ENCODE measurements around the gene TSPAN12. TPM values are rescaled to one million over a fixed set of nuclear protein-coding genes. Genes with fewer than 3 reads are reported as not detected.

TSPAN12 gene
- total RNA-seq, 1 donor from 2014 or later = 16.3 TPM

DNA sequence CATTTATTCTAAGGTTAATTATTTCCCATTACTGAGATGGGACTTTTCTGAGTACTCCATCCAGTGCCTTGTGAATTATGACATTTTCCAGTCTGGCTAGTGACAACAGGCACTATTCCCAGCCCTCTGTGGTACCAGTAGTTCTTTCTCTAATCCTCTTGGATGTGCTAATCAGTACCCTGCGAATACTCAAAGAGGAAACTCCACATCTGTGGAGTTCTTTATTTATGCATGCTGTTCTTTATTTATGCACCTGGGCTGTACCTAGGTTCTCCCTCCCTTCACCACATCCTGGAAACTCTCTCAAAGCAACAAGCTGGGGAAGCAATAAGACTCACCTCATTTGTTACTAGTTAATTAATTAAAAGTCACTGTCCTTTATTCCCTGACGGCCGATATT is 83.5 kb downstream of the TSPAN12 start:
- DNase-seq (ENCODE audit: extremely low spot score, unreplicated experiment) = no peak
- Mint-ChIP-seq H3K4me1 (ENCODE audit: unreplicated experiment) (no peaks in the 10 kb centered on the region), H3K27me3 (no peaks in the 10 kb centered on the region), H3K9me3 (no peaks in the 10 kb centered on the region), H3K36me3 (no peaks in the 10 kb centered on the region), H3K27ac (no peak overlapping the region), H3K4me3 (no peak overlapping the region)
- TF ChIP-seq, protein P1, sequence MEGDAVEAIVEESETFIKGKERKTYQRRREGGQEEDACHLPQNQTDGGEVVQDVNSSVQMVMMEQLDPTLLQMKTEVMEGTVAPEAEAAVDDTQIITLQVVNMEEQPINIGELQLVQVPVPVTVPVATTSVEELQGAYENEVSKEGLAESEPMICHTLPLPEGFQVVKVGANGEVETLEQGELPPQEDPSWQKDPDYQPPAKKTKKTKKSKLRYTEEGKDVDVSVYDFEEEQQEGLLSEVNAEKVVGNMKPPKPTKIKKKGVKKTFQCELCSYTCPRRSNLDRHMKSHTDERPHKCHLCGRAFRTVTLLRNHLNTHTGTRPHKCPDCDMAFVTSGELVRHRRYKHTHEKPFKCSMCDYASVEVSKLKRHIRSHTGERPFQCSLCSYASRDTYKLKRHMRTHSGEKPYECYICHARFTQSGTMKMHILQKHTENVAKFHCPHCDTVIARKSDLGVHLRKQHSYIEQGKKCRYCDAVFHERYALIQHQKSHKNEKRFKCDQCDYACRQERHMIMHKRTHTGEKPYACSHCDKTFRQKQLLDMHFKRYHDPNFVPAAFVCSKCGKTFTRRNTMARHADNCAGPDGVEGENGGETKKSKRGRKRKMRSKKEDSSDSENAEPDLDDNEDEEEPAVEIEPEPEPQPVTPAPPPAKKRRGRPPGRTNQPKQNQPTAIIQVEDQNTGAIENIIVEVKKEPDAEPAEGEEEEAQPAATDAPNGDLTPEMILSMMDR (conservative IDR thresholded peaks at IDR 0.05) = no peak

DNA sequence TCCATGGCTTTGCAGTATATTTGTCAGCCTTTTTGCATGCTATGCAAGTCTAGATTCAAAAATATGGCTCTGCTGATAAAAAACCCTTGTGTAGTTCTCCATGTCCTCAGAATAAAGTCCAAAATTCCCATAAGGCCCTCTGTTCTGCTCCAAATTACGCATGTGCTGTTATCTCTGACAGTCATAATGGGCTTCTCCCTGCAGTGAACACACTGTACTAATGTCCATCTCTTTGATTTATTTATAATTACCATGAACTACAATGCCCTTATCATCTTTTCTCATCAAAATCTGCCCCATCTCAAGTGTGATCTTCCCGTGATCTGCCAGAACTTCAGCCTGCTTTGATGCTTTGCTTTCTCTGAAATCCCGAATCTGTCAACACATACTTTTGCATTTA is 87.7 kb downstream of the TSPAN12 start:
- H3K9me3 Mint-ChIP-seq = no peaks in the 10 kb centered on the region
- H3K27ac Mint-ChIP-seq = no peak overlapping the region
- DNase-seq (ENCODE audit: extremely low spot score, unreplicated experiment) = no peak
- no peaks in the 10 kb centered on the region for H3K27me3 Mint-ChIP-seq
- H3K4me3 Mint-ChIP-seq = no peak overlapping the region
- H3K36me3 Mint-ChIP-seq = no peaks in the 10 kb centered on the region
- TF ChIP-seq, protein P1 (conservative IDR thresholded peaks at IDR 0.05) = no peak
- no peaks in the 10 kb centered on the region for H3K4me1 Mint-ChIP-seq (ENCODE audit: unreplicated experiment)

DNA sequence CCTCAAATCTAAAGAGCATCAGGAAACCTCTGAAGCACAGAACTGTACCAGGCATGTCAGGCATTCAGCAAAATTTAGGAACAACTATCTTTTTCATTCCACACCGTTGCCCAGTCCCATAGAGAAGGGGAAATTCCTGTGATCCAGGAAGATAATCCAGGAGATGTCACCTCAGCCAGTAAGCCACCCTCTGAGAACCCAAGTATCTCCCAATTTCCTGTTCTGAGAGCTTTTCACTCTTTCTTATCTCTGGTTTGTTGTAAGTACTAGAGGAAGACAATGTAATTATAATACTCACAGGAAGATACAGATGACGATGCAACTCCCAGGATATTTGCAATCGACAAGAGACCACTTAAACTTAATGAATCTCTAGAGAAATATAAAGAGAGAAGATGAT is 97.1 kb downstream of the TSPAN12 start:
- TF ChIP-seq, protein P1 (conservative IDR thresholded peaks at IDR 0.05) = no peak
- H3K9me3 Mint-ChIP-seq = no peaks in the 10 kb centered on the region
- DNase-seq (ENCODE audit: extremely low spot score, unreplicated experiment) = no peak
- H3K4me1 Mint-ChIP-seq (ENCODE audit: unreplicated experiment) = no peaks in the 10 kb centered on the region
- H3K27me3 Mint-ChIP-seq = no peaks in the 10 kb centered on the region
- no peak overlapping the region for H3K27ac Mint-ChIP-seq
- no peak overlapping the region for H3K4me3 Mint-ChIP-seq
- no peaks in the 10 kb centered on the region for H3K36me3 Mint-ChIP-seq

DNA sequence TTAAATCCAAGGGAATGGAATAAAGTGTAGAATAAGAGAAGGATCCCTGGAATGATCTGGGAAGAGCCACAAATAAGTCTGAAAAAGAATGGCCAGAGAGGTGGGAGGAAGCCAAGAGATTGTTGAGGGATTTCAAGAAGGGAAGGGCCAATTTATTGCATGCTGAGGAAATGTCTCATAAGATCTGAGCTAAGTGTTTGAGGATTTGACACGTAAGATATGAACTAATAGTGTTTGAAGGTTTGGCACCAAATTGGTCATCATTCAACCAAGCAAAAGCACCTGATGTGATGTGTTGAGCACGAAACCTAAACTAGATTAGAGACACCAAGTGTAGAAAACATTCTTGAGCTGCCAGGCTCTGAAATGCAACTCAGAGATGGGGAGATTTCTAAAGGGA is 97.9 kb downstream of the TSPAN12 start:
- no peaks in the 10 kb centered on the region for H3K36me3 Mint-ChIP-seq
- H3K27me3 Mint-ChIP-seq = no peaks in the 10 kb centered on the region
- DNase-seq (ENCODE audit: extremely low spot score, unreplicated experiment) = no peak
- no peak overlapping the region for H3K4me3 Mint-ChIP-seq
- no peaks in the 10 kb centered on the region for H3K9me3 Mint-ChIP-seq
- TF ChIP-seq, protein P1 (conservative IDR thresholded peaks at IDR 0.05) = no peak
- H3K4me1 Mint-ChIP-seq (ENCODE audit: unreplicated experiment) = no peaks in the 10 kb centered on the region
- H3K27ac Mint-ChIP-seq = no peak overlapping the region

DNA sequence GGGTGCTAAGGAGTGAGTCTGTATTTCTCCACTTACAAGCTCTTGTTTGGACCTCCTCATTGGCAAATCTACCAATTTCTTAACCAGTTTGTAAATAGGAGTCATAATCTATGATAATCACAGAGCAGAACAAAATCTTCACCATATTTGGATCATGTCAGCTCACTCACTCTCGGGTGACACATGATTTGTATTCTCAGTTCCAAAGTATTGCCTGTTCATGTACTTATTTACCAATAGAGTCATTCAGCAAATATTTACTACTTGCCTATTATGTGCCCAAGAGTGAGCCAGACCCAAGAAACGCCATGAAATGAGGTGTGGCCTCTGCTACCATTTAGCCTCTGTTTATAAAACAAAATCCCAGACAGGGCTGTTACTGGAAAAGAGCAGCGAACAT is 114.8 kb downstream of the TSPAN12 start:
- Mint-ChIP-seq H3K4me1 (ENCODE audit: unreplicated experiment) (peaks cover 5% of the 10 kb centered on the region), H3K4me3 (no peak overlapping the region), H3K36me3 (no peaks in the 10 kb centered on the region), H3K27ac (no peak overlapping the region), H3K27me3 (no peaks in the 10 kb centered on the region), H3K9me3 (no peaks in the 10 kb centered on the region)
- TF ChIP-seq, protein P1 (conservative IDR thresholded peaks at IDR 0.05) = no peak
- DNase-seq (ENCODE audit: extremely low spot score, unreplicated experiment) = no peak

DNA sequence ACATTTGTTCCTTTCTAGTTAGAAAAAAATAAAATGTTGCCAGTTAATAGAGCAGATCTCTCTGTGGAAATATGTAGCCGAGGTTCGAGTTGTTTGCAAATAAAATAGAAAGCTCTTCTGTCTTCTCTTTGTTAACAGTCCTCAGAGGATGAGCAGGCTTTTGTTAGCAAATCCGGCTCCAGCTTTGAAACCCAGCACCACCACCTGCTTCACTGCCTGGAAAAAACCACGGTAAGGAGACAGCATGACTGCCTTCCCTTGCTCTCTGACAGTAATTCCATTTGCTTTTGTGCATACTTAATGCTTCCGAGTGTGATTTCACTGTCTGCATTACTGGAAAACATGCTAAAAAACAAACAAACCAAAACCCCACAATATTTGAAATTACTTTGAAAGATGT is 115.6 kb downstream of the TSPAN12 start:
- Mint-ChIP-seq H3K36me3 (no peaks in the 10 kb centered on the region), H3K4me3 (no peak overlapping the region), H3K9me3 (no peaks in the 10 kb centered on the region), H3K27me3 (peaks cover 3% of the 10 kb centered on the region), H3K4me1 (ENCODE audit: unreplicated experiment) (peaks cover 5% of the 10 kb centered on the region), H3K27ac (no peak overlapping the region)
- DNase-seq (ENCODE audit: extremely low spot score, unreplicated experiment) = no peak
- TF ChIP-seq, protein P1 (conservative IDR thresholded peaks at IDR 0.05) = no peak
